GM10266 (cell line): Measurements from ENCODE around the gene DNAJC5G.

Experiments
- DNase-seq: peaks from one replicate; pipeline ENCODE4 v3.0.0; 2012; ENCODE audit errors: extremely low spot score
- CTCF ChIP-seq: IDR thresholded peaks from 2 replicates; pipeline ENCODE4 v1.5.1; 2012; ENCODE audit warnings: mild to moderate bottlenecking, low read depth; ENCODE audit not compliant: control insufficient read depth, insufficient read depth; ENCODE audit errors: missing control alignments

Gene DNAJC5G

GRCh38 chr2:27282892-27283291 is 7.7 kb downstream of the DNAJC5G start:
- DNase-seq, result no peak
- TF ChIP-seq CTCF, result no peak

GRCh38 chr2:27284996-27285395 is 9.8 kb downstream of the DNAJC5G start:
- no peak for TF ChIP-seq CTCF
- no peak for DNase-seq

GRCh38 chr2:27285481-27285880 is 10.2 kb downstream of the DNAJC5G start:
- no peak for DNase-seq
- TF ChIP-seq CTCF, result no peak

GRCh38 chr2:27288610-27289009 is 13.4 kb downstream of the DNAJC5G start:
- no peak for DNase-seq
- TF ChIP-seq CTCF, result no peak

GRCh38 chr2:27290549-27290948 is 15.3 kb downstream of the DNAJC5G start:
- no peak for DNase-seq
- no peak for TF ChIP-seq CTCF

- no peak for TF ChIP-seq CTCF
- no peak for DNase-seq
Measured at GRCh38 chr2:27291865-27292264, 16.6 kb downstream of the DNAJC5G start.

- no peak for TF ChIP-seq CTCF
- DNase-seq, result no peak
Measured at GRCh38 chr2:27294928-27295327, 19.7 kb downstream of the DNAJC5G start.
